ENCODE data around the gene SIDT1.

DNA sequence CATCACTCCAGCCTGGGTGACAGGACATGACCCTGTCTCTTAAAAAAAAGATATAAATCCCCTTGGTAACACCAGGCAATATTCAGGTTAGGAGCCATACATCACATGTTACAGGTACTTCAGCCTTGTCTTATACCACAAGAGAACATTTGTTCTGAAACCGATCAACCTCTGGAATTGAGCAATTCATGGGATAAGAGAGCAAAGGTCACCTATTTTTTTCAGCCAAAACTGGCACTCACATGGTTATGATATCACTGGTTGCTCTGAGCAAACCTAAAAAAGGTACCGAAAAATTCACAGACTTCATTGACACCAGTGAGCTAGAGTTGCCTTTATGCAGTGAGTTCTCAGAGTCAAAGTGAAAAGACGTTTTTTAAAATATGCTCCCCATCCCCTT is 26.5 kb upstream of the SIDT1 start:
- no peak for TF ChIP-seq EZH2phosphoT487 (IDR thresholded peaks at IDR 0.05; ENCODE audit: borderline replicate concordance)
- TF ChIP-seq, protein P1, sequence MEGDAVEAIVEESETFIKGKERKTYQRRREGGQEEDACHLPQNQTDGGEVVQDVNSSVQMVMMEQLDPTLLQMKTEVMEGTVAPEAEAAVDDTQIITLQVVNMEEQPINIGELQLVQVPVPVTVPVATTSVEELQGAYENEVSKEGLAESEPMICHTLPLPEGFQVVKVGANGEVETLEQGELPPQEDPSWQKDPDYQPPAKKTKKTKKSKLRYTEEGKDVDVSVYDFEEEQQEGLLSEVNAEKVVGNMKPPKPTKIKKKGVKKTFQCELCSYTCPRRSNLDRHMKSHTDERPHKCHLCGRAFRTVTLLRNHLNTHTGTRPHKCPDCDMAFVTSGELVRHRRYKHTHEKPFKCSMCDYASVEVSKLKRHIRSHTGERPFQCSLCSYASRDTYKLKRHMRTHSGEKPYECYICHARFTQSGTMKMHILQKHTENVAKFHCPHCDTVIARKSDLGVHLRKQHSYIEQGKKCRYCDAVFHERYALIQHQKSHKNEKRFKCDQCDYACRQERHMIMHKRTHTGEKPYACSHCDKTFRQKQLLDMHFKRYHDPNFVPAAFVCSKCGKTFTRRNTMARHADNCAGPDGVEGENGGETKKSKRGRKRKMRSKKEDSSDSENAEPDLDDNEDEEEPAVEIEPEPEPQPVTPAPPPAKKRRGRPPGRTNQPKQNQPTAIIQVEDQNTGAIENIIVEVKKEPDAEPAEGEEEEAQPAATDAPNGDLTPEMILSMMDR (conservative IDR thresholded peaks at IDR 0.05; ENCODE audit: low read length) = no peak
